ENCODE results near the gene GLOD5.

Gene GLOD5

GRCh38 chrX:48761674-48762471 lies at the start of gene GLOD5:
TSS of gene GLOD5 (plus strand) at chrX:48761747. CDS start at chrX:48761791, 44 bp downstream.
- Mint-ChIP-seq H3K36me3 (no peaks in the 10 kb centered on the region), H3K4me3 (no peak within 1 kb of the TSS), H3K9me3 (no peaks in the 10 kb centered on the region), H3K4me1 (no peaks in the 10 kb centered on the region), H3K27me3 (no peaks in the 10 kb centered on the region), H3K27ac (no peak within 1 kb of the TSS)

GRCh38 chrX:48711929-48712505 lies 49.5 kb upstream of the GLOD5 start:
- Mint-ChIP-seq H3K27ac (peak overlapping the region; percentile 84), H3K4me3 (peak overlapping the region; percentile 2), H3K9me3 (no peaks in the 10 kb centered on the region), H3K36me3 (no peaks in the 10 kb centered on the region), H3K4me1 (peaks cover 68% of the 10 kb centered on the region), H3K27me3 (no peaks in the 10 kb centered on the region)

GRCh38 chrX:48713847-48714246 lies 47.7 kb upstream of the GLOD5 start:
- peak overlapping the region; percentile 84 for H3K27ac Mint-ChIP-seq
- no peaks in the 10 kb centered on the region for H3K9me3 Mint-ChIP-seq
- no peaks in the 10 kb centered on the region for H3K36me3 Mint-ChIP-seq
- no peaks in the 10 kb centered on the region for H3K27me3 Mint-ChIP-seq
- H3K4me3 Mint-ChIP-seq: peak overlapping the region; percentile 58
- peaks cover 81% of the 10 kb centered on the region for H3K4me1 Mint-ChIP-seq

DNA sequence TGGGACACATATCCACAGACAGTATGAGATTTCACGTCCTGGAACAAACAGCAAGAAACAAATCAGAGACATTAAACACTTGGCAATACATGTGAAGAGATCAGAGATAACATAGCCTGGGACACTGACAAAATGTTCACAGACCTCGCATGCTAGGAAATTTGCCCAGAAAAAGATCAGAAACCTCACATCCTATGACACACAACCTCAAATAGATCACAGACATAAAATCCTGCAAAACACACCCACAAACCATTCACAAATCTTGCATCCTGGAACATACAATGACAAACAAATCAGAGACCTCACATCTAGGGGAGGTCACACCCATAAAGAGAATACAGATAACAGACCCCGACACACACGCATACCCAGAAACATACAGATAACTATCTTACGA lies 47.0 kb upstream of the GLOD5 start:
- Mint-ChIP-seq H3K4me3 (peak overlapping the region; percentile 47), H3K27ac (peak overlapping the region; percentile 66)

DNA sequence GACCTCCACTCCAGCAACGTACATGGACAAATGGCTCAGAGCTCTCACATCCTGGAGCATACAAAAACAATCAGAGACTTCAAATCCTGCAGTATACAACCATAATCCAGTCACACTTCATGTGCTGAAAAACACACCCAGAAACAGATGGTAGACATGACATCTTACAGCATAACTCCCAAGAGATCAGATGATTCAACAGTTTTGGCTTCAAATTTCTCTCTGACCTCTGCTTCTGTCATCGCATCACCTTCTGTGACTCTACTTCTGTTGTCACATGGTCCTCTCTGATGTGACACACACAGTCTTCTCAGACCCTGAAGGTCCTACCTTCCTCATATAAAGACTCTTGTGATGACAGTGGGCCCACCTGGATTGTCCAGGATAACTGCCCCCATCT lies 46.5 kb upstream of the GLOD5 start:
- peak overlapping the region; percentile 47 for H3K4me3 Mint-ChIP-seq
- H3K27me3 Mint-ChIP-seq: no peaks in the 10 kb centered on the region
- peak overlapping the region; percentile 66 for H3K27ac Mint-ChIP-seq
- peaks cover 85% of the 10 kb centered on the region for H3K4me1 Mint-ChIP-seq
- H3K9me3 Mint-ChIP-seq: no peaks in the 10 kb centered on the region
- no peaks in the 10 kb centered on the region for H3K36me3 Mint-ChIP-seq

More for the DNA sequence above, 47.0 kb upstream of the GLOD5 start:
- H3K9me3 Mint-ChIP-seq: no peaks in the 10 kb centered on the region
- no peaks in the 10 kb centered on the region for H3K27me3 Mint-ChIP-seq
- no peaks in the 10 kb centered on the region for H3K36me3 Mint-ChIP-seq
- H3K4me1 Mint-ChIP-seq: peaks cover 85% of the 10 kb centered on the region

DNA sequence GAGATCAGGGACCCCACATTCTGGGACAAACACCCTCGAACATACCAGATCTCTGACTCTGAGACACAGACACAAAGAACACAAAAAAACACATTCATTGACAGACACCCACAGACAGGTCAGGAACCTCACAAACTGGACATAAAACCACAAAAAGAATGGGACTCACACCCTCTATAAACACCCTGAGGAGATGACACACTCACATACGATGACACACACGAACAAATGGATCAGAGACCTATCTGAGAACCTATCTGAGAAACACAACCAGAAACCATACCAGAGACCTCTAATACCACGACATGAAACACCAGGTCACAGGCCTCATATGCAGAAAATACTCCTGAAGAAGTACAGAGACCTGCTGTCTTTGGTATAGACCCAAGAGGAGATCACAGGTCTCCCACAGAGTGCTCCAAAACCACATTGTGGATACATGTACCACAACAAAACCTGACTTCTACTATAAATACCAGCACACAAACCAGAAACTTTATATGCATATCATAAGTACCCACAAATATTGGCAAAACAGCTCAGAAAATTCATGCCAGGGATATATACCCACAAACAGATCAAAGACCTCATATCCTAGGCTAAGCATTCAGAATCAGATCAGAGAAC lies 45.6 kb upstream of the GLOD5 start:
- H3K36me3 Mint-ChIP-seq: no peaks in the 10 kb centered on the region
- H3K9me3 Mint-ChIP-seq: no peaks in the 10 kb centered on the region
- no peaks in the 10 kb centered on the region for H3K27me3 Mint-ChIP-seq
- H3K4me1 Mint-ChIP-seq: peaks cover 77% of the 10 kb centered on the region
- H3K4me3 Mint-ChIP-seq: peak overlapping the region; percentile 1
- peak overlapping the region; percentile 20 for H3K27ac Mint-ChIP-seq

DNA sequence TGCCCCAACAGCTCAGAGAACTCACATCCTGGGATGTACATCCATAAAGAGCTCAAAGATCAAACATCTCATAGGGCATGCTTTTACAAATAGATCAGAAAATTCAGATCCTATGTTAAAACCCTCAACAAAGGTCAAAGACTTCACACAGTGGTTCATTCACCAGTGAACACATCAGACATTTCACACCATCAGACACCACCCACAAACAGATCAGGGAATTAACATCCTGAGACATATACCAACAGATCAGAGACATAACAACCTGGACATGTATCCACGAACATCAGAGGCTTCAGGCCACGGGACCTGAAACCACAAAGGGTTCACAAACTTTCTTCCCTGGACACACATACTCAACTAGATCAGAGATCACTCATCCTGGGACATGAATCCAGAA lies 41.6 kb upstream of the GLOD5 start:
- Mint-ChIP-seq H3K9me3 (no peaks in the 10 kb centered on the region), H3K36me3 (no peaks in the 10 kb centered on the region), H3K4me3 (no peak overlapping the region), H3K27ac (no peak overlapping the region), H3K27me3 (no peaks in the 10 kb centered on the region), H3K4me1 (peaks cover 49% of the 10 kb centered on the region)

GRCh38 chrX:48720577-48721250 lies 40.8 kb upstream of the GLOD5 start:
- Mint-ChIP-seq H3K4me1 (peaks cover 49% of the 10 kb centered on the region), H3K4me3 (no peak overlapping the region), H3K36me3 (no peaks in the 10 kb centered on the region), H3K27me3 (no peaks in the 10 kb centered on the region), H3K9me3 (no peaks in the 10 kb centered on the region), H3K27ac (no peak overlapping the region)

- Mint-ChIP-seq H3K27me3 (no peaks in the 10 kb centered on the region), H3K4me1 (peaks cover 50% of the 10 kb centered on the region), H3K27ac (no peak overlapping the region), H3K36me3 (peaks cover 5% of the 10 kb centered on the region), H3K9me3 (no peaks in the 10 kb centered on the region), H3K4me3 (no peak overlapping the region)
Observed at GRCh38 chrX:48721916-48722315, 39.6 kb upstream of the GLOD5 start.

DNA sequence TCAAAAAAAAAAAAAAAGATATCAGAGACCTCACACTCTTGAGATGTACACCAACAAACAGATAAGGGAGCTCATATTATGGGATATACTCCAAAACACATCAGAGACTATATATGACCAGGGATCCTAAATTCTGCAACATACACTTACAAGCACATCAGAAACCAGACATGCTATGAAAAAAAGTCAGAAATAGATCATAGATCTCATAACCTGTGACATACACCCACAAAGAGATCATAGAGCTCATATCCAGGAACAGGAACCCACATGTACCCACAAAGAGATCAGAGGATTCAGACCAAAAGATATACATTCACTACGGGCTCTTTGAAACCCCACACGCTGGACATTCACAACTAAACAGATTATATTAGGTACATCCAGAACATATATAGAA lies 35.0 kb upstream of the GLOD5 start:
- peaks cover 8% of the 10 kb centered on the region for H3K9me3 Mint-ChIP-seq
- H3K4me3 Mint-ChIP-seq: no peak overlapping the region
- H3K4me1 Mint-ChIP-seq: peaks cover 47% of the 10 kb centered on the region
- peak overlapping the region; percentile 62 for H3K27ac Mint-ChIP-seq
- no peaks in the 10 kb centered on the region for H3K27me3 Mint-ChIP-seq
- peaks cover 13% of the 10 kb centered on the region for H3K36me3 Mint-ChIP-seq

DNA sequence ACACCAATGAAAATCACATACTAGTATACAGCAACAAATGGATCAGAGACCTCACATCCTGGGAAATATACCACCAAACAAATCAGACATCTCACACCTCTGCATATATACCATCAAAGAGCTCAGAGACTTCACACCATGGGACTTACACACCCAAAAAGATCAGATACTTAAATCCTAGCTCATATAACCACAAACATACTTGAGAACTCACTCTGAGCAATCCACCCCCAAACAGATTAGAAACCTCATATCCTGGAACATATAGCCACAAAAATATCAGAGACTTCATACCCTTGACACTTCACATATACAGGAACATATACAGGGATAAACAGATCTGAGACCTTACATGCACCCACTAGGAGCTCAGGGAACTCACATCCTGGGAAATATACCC lies 32.9 kb upstream of the GLOD5 start:
- H3K4me3 Mint-ChIP-seq: no peak overlapping the region
- no peak overlapping the region for H3K27ac Mint-ChIP-seq
- peaks cover 13% of the 10 kb centered on the region for H3K36me3 Mint-ChIP-seq
- H3K4me1 Mint-ChIP-seq: peaks cover 40% of the 10 kb centered on the region
- peaks cover 8% of the 10 kb centered on the region for H3K9me3 Mint-ChIP-seq
- H3K27me3 Mint-ChIP-seq: no peaks in the 10 kb centered on the region

DNA sequence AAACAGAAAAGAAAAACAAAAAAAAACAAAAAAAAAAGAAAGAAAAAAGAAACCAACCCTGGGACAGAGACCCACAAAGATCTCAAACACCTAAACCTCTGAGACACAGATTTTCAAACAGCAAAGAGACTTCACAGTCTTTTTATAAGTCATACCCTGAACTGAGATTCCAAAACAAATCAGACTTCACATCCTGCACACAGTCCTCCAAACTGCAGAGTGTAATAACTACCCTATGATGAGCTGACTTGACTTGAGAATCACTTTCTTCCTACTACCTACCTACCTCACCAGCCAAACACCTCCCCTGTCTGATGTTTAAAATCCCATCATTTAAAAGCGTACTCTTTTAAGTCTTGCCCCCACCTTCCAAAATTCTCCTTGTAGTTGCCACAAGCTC lies 25.2 kb upstream of the GLOD5 start:
- no peaks in the 10 kb centered on the region for H3K27me3 Mint-ChIP-seq
- H3K9me3 Mint-ChIP-seq: no peaks in the 10 kb centered on the region
- H3K4me1 Mint-ChIP-seq: peaks cover 19% of the 10 kb centered on the region
- H3K4me3 Mint-ChIP-seq: peak overlapping the region; percentile 91
- H3K27ac Mint-ChIP-seq: peak overlapping the region; percentile 86
- H3K36me3 Mint-ChIP-seq: no peaks in the 10 kb centered on the region

DNA sequence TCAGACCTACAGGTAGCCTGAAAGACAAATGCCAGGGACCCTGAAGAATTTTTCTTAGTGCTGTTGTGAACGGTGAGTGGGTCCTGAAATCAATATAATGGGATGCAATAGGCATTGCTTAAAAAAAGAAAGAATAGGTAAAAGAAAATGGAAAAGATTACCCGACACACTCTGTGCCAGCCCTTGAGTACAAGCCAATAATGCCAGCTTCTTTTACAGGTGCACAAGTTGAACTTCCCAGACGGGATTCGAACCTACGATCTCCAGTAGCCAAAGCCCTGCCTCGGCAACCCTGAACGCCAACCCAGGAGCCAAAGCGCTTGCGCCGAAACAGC lies 24.7 kb upstream of the GLOD5 start:
- Mint-ChIP-seq H3K27me3 (no peaks in the 10 kb centered on the region), H3K4me1 (peaks cover 19% of the 10 kb centered on the region), H3K9me3 (no peaks in the 10 kb centered on the region), H3K36me3 (no peaks in the 10 kb centered on the region), H3K4me3 (peak overlapping the region; percentile 91), H3K27ac (peak overlapping the region; percentile 76)

- Mint-ChIP-seq H3K4me1 (peaks cover 19% of the 10 kb centered on the region), H3K9me3 (no peaks in the 10 kb centered on the region), H3K27ac (peak overlapping the region; percentile 76), H3K27me3 (no peaks in the 10 kb centered on the region), H3K4me3 (peak overlapping the region; percentile 91), H3K36me3 (no peaks in the 10 kb centered on the region)
Observed at GRCh38 chrX:48737213-48737938, 24.2 kb upstream of the GLOD5 start.

DNA sequence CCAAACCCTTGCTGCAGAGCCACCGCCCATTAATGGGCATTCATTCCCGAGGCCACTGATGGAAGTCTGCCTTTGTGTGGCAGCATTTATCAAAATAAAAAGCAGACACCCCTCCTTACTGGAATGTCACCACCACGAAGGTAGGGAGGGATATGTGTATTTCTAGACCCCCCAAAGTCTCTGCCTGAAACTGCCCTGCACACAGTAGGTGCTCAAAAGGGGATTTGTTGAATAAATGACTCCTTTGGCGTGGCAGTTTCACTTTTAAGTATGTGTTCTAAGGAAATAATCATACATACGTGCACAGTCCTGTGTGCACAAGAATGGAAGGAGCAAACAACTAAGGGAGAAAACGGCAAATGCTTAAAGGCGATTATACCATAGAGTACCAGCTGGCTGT lies 23.6 kb upstream of the GLOD5 start:
- no peaks in the 10 kb centered on the region for H3K9me3 Mint-ChIP-seq
- no peaks in the 10 kb centered on the region for H3K27me3 Mint-ChIP-seq
- H3K36me3 Mint-ChIP-seq: no peaks in the 10 kb centered on the region
- peak overlapping the region; percentile 91 for H3K4me3 Mint-ChIP-seq
- H3K4me1 Mint-ChIP-seq: peaks cover 19% of the 10 kb centered on the region
- H3K27ac Mint-ChIP-seq: peak overlapping the region; percentile 76

Data from activated naive CD4-positive, alpha-beta T cell treated with anti-CD3 and anti-CD28 coated beads, Interleukin-2, amount 50 U/mL, for 24 hours (primary cell).